Subcutaneous abdominal adipose tissue (tissue), 5 donors: ENCODE data around the gene FOLR2.
"Not testable (repeated sequence)": the region's sequence is repeated elsewhere in the genome, so short reads cannot be mapped to it uniquely, and the experiment has no call there.

Experiments
- H3K27ac ChIP-seq: one replicate; pipeline ENCODE4 v1.7.0; 2013; ENCODE audit warnings: low read depth, mild to moderate bottlenecking, inconsistent platforms, low read length, moderate library complexity
- H3K27me3 ChIP-seq, 5 donors: one replicate each; pipeline ENCODE4 v1.7.0; 2013; ENCODE audit warnings: low read length in 5 of 5, inconsistent platforms in 1 of 5; ENCODE audit not compliant: control insufficient read depth in 5 of 5, insufficient read depth in 4 of 5
- H3K36me3 ChIP-seq, 5 donors: one replicate each; pipeline ENCODE4 v1.7.0; 2013; ENCODE audit warnings: low read length in 5 of 5; ENCODE audit not compliant: control insufficient read depth in 5 of 5, insufficient read depth in 5 of 5
- H3K4me1 ChIP-seq, 5 donors: one replicate each; pipeline ENCODE4 v1.7.0; 2013; ENCODE audit warnings: low read length in 5 of 5, mild to moderate bottlenecking in 3 of 5, moderate library complexity in 1 of 5; ENCODE audit not compliant: control insufficient read depth in 5 of 5, insufficient read depth in 5 of 5
- H3K4me3 ChIP-seq, 5 donors: one replicate each; pipeline ENCODE4 v1.7.0; 2013; ENCODE audit warnings: low read length in 5 of 5, low read depth in 1 of 5
- H3K9ac ChIP-seq, 5 donors: one replicate each; pipeline ENCODE4 v1.7.0; 2013; ENCODE audit warnings: low read length in 5 of 5, mild to moderate bottlenecking in 4 of 5, moderate library complexity in 3 of 5
- H3K9me3 ChIP-seq, 5 donors: one replicate each; pipeline ENCODE4 v1.7.0; 2013; ENCODE audit warnings: low read length in 5 of 5; ENCODE audit not compliant: control insufficient read depth in 5 of 5
- donor health status: healthy.
- donor health status: healthy.
- donor health status: healthy.
- donor health status: healthy.
- donor health status: healthy.

The FOLR2 gene

DNA sequence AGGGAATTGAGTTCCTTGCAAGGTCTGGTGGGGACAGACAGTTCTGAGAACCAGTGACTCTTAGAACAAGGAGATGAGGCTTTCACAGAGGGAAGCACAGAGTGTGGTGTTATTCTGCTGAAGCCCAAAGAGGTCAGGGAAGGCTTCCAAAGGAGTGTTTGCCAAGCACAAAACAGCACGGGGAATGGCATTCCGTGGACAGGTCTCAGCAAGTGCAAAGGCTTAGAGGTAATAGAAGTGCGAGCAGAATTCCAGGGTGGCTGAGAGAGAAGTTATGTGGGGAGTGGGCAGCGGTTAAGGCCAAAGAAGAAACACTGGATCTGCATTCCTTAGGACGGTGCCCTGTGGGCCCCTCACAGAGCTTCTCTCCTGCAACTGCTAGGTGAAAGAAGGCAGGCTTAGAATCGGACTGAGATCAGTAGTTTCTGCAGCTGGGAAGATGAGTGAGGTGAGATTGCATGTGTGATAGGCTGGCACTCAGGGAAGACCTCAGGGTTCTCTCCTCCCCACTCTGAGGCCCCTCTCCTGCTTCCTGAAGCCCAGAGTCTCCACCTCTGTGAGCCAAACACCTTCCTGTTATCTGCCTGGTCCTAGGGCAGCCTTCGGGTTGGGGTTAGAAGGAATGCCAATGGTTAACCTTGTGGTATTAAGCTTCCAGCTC is 35.6 kb upstream of the FOLR2 start:
- H3K4me3 ChIP-seq, H3K9ac ChIP-seq, H3K27ac ChIP-seq, H3K27me3 ChIP-seq, H3K36me3 ChIP-seq, H3K9me3 ChIP-seq, H3K4me1 ChIP-seq: not testable (repeated sequence)

DNA sequence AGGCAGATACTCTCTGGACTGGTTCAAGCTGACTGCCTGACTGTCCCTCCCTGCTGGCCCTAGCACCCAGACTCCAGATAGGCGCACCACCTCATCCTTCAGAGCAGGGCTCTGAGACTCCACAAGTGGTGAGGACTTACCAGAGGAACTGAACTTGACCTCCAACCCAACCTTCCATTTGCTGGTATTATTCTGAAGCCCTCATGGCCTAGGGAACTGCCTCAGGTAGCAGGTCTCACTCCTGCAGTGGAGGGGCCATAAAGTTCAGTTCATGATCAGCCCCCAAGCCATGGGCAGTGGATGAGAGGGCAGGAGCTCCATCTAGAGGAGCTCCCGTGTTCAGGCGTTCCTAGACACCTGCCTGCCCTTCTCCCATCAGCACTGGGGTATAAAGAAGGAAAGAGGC is 35.0 kb upstream of the FOLR2 start:
- H3K9ac ChIP-seq, H3K27me3 ChIP-seq, H3K4me1 ChIP-seq, H3K36me3 ChIP-seq, H3K9me3 ChIP-seq, H3K4me3 ChIP-seq, H3K27ac ChIP-seq: not testable (repeated sequence)

DNA sequence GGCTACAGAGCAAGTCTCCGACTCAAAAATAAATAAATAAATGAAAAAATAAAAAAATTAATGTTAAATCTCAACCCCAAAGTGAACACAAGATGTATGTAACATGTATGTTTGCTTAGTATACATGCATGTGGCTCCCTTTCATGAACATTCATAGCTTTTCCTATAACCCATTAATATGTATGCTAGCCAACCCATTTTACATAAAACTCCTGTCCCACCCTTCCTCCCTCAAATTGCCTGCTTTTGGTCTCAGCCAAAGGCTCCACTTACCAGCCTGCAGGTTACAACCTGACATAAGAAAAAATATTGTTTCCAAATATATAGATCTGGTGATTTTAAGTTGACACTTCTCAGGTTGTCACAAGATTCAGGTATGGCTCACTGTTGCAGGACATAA is 28.3 kb upstream of the FOLR2 start:
- H3K27ac ChIP-seq = no peak overlapping the region
- H3K9me3 ChIP-seq = no peaks in the 10 kb centered on the region
- no peak overlapping the region for H3K4me3 ChIP-seq
- H3K4me1 ChIP-seq = peaks cover 0 to 3% (median 0%) of the 10 kb centered on the region in 5 donors
- H3K27me3 ChIP-seq = no peaks in the 10 kb centered on the region
- H3K36me3 ChIP-seq = no peaks in the 10 kb centered on the region
- H3K9ac ChIP-seq = no peak overlapping the region

DNA sequence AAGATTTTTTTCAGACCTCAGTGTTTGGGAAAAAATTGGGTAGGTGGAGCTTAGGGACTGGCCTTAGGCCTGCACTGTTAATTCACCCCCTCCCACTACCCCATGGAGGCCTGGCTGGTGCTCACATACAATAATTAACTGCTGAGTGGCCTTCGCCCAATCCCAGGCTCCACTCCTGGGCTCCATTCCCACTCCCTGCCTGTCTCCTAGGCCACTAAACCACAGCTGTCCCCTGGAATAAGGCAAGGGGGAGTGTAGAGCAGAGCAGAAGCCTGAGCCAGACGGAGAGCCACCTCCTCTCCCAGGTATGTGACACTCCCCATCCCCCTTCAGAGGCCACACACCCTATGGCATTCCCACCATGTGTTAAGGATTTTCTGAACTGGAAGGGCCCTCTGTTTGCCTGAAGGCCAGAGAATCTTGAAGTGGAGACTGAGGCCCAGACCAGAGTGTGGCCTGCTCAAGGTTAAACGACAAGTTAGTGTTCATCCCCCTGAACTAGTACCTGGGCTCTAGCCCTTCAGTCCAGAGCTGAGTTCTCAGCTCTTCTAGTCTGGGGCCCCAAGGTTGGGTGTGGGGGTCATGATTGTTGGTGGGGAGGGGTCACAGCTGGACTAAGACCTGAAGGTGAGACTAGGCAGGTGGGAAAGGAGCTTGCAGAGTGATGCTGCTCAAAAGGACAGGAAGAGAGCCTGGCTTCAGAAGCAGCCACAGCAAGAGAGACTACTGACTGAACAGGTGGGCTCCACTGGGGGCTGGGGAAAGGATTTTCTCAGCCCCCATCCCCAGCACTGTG is 26.9 kb upstream of the FOLR2 start:
- Histone ChIP-seq H3K9me3 (no peaks in the 10 kb centered on the region), H3K36me3 (no peaks in the 10 kb centered on the region), H3K27me3 (no peaks in the 10 kb centered on the region), H3K27ac (no peak overlapping the region), H3K4me3 (no peak overlapping the region), H3K4me1 (no peaks in the 10 kb centered on the region), H3K9ac (no peak overlapping the region)

DNA sequence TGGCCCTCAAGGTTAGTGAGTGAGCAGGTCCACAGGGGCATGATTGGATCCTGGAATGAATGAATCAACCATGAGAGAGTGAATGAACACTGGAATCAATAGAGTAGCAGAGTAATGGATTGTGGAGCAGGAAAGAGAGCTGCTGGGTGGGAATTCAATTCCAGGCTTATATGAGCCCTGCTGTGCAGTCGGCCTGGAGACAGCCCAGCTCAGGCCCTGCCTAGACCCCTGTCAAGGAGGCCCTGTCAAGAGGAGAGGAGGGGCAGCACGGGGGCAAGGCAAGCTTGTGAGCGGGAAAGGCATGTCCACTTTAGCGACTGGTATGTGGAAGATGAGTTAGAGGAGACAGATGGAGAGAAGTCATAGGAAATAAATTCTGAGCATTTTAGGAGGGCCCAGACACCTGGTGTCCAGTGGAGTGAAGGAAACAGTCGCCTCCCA is 25.9 kb upstream of the FOLR2 start:
- no peaks in the 10 kb centered on the region for H3K4me1 ChIP-seq
- no peaks in the 10 kb centered on the region for H3K36me3 ChIP-seq
- no peak overlapping the region for H3K27ac ChIP-seq
- H3K9me3 ChIP-seq = no peaks in the 10 kb centered on the region
- peaks cover 0 to 4% (median 0%) of the 10 kb centered on the region in 5 donors for H3K27me3 ChIP-seq
- H3K4me3 ChIP-seq = no peak overlapping the region
- no peak overlapping the region for H3K9ac ChIP-seq

DNA sequence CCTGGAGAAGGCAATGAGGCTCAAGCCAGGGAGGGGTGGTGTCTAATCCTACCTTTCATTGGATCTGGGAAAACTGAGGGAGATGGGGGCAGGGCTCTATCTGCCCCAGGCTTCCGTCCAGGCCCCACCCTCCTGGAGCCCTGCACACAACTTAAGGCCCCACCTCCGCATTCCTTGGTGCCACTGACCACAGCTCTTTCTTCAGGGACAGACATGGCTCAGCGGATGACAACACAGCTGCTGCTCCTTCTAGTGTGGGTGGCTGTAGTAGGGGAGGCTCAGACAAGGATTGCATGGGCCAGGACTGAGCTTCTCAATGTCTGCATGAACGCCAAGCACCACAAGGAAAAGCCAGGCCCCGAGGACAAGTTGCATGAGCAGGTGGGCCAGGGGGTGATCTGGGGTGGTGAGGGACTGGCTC is 24.6 kb upstream of the FOLR2 start, which contains the start of gene FOLR1:
Gene FOLR1 (plus strand): TSS at position 180 of the 421 bp plus-strand sequence. CDS start 34 bp downstream, at position 214.
- Histone ChIP-seq H3K9ac (no peak within 1 kb of the TSS), H3K36me3 (no peaks in the 10 kb centered on the region), H3K27me3 (peaks cover 0 to 6% (median 0%) of the 10 kb centered on the region in 5 donors), H3K4me3 (no peak within 1 kb of the TSS), H3K27ac (no peak within 1 kb of the TSS), H3K4me1 (no peaks in the 10 kb centered on the region), H3K9me3 (no peaks in the 10 kb centered on the region)

DNA sequence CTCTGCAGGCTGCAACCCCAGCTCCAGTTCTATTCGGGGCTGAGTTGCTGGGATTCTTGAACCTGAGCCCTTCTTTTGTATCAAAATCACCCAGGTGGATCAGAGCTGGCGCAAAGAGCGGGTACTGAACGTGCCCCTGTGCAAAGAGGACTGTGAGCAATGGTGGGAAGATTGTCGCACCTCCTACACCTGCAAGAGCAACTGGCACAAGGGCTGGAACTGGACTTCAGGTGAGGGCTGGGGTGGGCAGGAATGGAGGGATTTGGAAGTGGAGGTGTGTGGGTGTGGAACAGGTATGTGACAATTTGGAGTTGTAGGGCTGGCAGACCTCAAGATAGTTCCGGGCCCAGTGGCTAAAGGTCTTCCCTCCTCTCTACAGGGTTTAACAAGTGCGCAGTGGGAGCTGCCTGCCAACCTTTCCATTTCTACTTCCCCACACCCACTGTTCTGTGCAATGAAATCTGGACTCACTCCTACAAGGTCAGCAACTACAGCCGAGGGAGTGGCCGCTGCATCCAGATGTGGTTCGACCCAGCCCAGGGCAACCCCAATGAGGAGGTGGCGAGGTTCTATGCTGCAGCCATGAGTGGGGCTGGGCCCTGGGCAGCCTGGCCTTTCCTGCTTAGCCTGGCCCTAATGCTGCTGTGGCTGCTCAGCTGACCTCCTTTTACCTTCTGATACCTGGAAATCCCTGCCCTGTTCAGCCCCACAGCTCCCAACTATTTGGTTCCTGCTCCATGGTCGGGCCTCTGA is 20.9 kb upstream of the FOLR2 start:
- peaks cover 0 to 6% (median 0%) of the 10 kb centered on the region in 5 donors for H3K27me3 ChIP-seq
- H3K4me3 ChIP-seq = no peak overlapping the region
- H3K9ac ChIP-seq = no peak overlapping the region
- no peak overlapping the region for H3K27ac ChIP-seq
- no peaks in the 10 kb centered on the region for H3K9me3 ChIP-seq
- H3K4me1 ChIP-seq = no peaks in the 10 kb centered on the region
- H3K36me3 ChIP-seq = no peaks in the 10 kb centered on the region

DNA sequence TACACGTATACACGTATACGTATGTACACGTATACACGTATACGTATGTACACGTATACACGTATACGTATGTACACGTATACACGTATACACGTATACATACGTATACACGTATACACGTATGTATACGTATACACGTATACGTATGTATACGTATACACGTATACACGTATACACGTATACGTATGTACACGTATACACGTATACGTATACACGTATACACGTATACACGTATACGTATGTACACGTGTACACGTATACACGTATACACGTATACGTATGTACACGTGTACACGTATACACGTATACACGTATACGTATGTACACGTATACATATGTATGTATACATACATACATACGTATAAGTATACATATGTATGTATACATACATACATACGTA is 15.1 kb upstream of the FOLR2 start:
- not testable (repeated sequence) for H3K9me3 ChIP-seq, H3K4me1 ChIP-seq, H3K9ac ChIP-seq, H3K27ac ChIP-seq, H3K4me3 ChIP-seq, H3K27me3 ChIP-seq, H3K36me3 ChIP-seq

DNA sequence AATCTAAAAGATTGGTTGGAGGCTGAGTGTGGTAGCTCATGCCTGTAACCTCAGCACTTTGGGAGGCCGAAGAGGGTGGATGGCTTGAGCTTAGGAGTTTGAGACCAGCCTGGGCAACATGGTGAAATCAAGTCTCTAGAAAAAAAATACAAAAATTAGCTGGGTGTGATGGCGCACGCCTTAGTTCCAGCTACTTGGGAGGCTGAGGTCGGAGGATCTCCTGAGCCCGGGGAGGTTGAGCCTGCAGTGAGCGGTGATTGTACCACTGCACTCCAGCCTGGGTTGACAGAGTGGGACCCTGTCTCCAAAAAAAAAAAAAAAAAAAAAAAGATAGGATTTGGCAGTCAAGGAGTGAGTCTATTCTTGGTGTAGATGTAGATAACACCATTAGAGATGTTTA is 14.0 kb upstream of the FOLR2 start:
- Histone ChIP-seq H3K4me1 (no peaks in the 10 kb centered on the region), H3K27me3 (no peaks in the 10 kb centered on the region), H3K27ac (no peak overlapping the region), H3K9me3 (no peaks in the 10 kb centered on the region), H3K9ac (peak overlapping the region in 1 of 5 donors; percentile 24), H3K36me3 (no peaks in the 10 kb centered on the region), H3K4me3 (no peak overlapping the region)

DNA sequence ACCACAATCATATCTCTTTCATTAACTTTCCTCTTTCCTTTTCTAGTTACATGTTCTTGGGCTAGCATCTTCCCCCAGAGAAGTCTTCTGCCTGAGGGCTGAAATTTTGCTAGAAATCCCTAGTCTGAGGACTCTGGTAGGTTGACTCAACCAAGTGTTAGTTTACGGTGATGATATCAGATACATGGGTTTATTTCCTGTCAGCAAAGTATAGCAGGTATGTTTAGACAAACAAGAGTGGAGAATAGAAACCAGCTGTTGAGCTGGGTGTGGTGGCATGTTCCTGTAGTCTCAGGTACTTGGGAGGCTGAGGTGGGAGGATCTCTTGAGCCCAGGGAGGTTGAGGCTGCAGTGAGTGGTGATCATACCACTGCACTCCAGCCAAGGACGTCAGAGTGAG is 13.4 kb upstream of the FOLR2 start:
- Histone ChIP-seq H3K9me3 (no peaks in the 10 kb centered on the region), H3K36me3 (no peaks in the 10 kb centered on the region), H3K27ac (no peak overlapping the region), H3K9ac (peak overlapping the region in 1 of 5 donors; percentile 24), H3K4me3 (no peak overlapping the region), H3K4me1 (no peaks in the 10 kb centered on the region), H3K27me3 (no peaks in the 10 kb centered on the region)
